Panc1 (cell line): ENCODE results near the gene KRTAP13-2. TPM values are rescaled to one million over a fixed set of nuclear protein-coding genes. Genes with fewer than 3 reads are reported as not detected.

Experiments
- microRNA-seq: library from miRNA; unstranded; fragments of <30 nt; microRNA quantifications from one replicate; pipeline ENCODE4 v1.1.0, GENCODE V29; 2020; ENCODE audit not compliant: unreplicated experiment
- total RNA-seq: library from RNA; stranded (reverse); gene quantifications from one replicate; pipeline ENCODE4 v1.2.1, GENCODE V29; 2021; ENCODE audit not compliant: unreplicated experiment

The KRTAP13-2 gene
- total RNA-seq, 1 experiment from 2014 or later = not detected

Small RNAs within 50 kb of the gene (microRNA-seq; reads per million reads assigned to microRNA genes)
- not detected for gene MIR4327

Other genes starting within 250 kb of the KRTAP13-2 start
- gene CLDN17, start 205.5 kb downstream of the KRTAP13-2 start, total RNA-seq = not detected
- gene CLDN8, start 156.2 kb downstream of the KRTAP13-2 start, total RNA-seq = not detected
- gene KRTAP24-1, start 89.3 kb downstream of the KRTAP13-2 start, total RNA-seq = not detected
- not detected for gene KRTAP25-1, start 82.8 kb downstream of the KRTAP13-2 start, total RNA-seq
- gene KRTAP26-1, start 52.0 kb downstream of the KRTAP13-2 start, total RNA-seq = not detected
- not detected for gene KRTAP27-1, start 34.6 kb downstream of the KRTAP13-2 start, total RNA-seq
- gene KRTAP23-1, start 23.7 kb downstream of the KRTAP13-2 start, total RNA-seq = not detected
- not detected for gene KRTAP13-1, start 23.8 kb upstream of the KRTAP13-2 start, total RNA-seq
- not detected for gene KRTAP13-3, start 53.7 kb upstream of the KRTAP13-2 start, total RNA-seq
- not detected for gene KRTAP13-4, start 57.9 kb upstream of the KRTAP13-2 start, total RNA-seq
- gene KRTAP15-1, start 68.0 kb upstream of the KRTAP13-2 start, total RNA-seq = not detected
- not detected for gene KRTAP19-1, start 108.1 kb upstream of the KRTAP13-2 start, total RNA-seq
- not detected for gene KRTAP19-2, start 115.2 kb upstream of the KRTAP13-2 start, total RNA-seq
- gene KRTAP19-3, start 119.7 kb upstream of the KRTAP13-2 start, total RNA-seq = not detected
- not detected for gene KRTAP19-4, start 124.9 kb upstream of the KRTAP13-2 start, total RNA-seq
- not detected for gene KRTAP19-5, start 129.9 kb upstream of the KRTAP13-2 start, total RNA-seq
- gene KRTAP19-6, start 169.6 kb upstream of the KRTAP13-2 start, total RNA-seq = not detected
- gene KRTAP19-7, start 189.0 kb upstream of the KRTAP13-2 start, total RNA-seq = not detected
- gene KRTAP22-2, start 218.1 kb upstream of the KRTAP13-2 start, total RNA-seq = not detected
- gene KRTAP6-3, start 220.2 kb upstream of the KRTAP13-2 start, total RNA-seq = not detected
- not detected for gene KRTAP6-2, start 226.6 kb upstream of the KRTAP13-2 start, total RNA-seq
- not detected for gene KRTAP22-1, start 228.8 kb upstream of the KRTAP13-2 start, total RNA-seq
- not detected for gene KRTAP6-1, start 241.7 kb upstream of the KRTAP13-2 start, total RNA-seq
- gene KRTAP20-1, start 244.2 kb upstream of the KRTAP13-2 start, total RNA-seq = not detected
- not detected for gene KRTAP20-4, start 248.4 kb upstream of the KRTAP13-2 start, total RNA-seq